ENCODE results near the gene PCDH8.

PCDH8 gene

DNA sequence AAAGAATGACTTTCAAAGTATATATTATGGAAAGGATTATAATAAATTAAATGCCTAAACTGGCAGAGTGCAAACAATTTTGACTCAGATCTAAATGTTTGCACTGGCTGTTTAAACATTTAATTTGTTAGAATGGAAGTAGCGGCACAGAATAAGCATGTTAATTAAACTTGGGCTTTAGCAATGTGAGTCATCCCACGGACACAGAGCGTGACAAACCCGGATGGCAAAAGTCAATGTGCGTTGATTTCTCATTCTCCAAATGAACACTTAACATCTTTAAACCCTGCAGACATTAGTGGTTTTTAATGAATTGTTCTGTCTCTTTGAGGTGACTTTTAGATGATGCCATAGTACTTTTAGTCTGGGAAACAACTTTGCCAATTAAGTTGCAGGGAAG, 38.4 kb downstream of the PCDH8 start:
- no peak for DNase-seq

DNA sequence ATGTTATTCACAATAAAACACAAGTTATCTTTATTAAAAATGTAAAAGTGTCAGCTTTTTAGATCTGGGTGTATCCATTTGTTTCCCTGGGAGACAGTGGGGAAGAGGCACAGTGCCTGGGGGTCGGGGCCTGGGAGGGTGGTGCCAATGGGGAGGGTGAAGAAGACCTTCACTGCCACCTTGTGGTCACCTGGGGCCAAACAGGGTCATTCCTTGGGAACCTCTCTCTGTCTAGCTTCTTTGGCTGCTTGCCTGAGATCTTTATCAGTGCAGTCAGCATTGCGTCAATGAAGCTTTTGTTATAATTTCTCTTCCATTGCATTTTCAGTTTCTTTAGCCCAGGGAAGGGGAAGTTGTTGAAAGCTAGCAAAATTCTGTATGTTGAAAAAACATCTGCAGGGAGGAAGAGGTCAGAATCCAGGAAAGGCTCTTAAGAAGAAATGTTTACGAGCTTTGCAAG, 39.1 kb downstream of the PCDH8 start:
- DNase-seq: peak; percentile 24

DNA sequence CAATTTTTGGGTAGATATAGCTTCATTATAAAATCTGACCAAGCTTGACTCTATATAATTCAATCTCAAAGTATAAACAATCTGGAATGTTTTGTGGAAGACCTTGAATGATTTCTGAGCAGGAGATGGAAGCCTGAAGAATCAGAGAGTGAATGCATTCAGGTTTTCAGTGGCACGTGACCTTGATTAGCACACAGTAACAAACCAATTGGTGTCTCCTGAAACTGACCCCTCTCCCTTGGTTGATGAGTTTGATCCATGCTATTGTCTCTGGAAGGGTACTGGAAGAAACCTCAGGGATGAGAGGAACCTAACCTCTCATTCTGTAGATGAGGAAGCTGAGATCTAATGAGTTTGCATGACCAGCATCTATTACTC, 39.6 kb downstream of the PCDH8 start:
- no peak for DNase-seq

DNA sequence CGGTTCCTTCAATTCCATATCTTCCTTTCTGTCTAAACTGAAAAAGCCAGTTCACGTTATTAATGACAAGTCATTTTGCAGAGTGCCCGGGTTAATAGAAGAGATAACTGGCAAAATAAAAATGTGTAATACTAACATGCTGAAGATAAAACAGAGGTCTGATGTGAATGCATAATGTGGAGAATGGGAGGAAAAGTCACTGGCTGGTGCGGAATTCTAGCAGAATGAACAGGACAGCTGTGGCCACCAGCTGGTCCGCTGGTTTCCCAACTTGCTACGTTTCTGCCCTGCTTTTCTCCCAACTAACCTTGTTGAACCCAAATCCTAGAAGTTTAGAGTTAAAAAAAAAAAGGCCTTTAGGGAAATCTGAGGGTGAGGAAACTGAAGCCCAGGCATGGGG, 42.4 kb downstream of the PCDH8 start:
- DNase-seq: no peak

DNA sequence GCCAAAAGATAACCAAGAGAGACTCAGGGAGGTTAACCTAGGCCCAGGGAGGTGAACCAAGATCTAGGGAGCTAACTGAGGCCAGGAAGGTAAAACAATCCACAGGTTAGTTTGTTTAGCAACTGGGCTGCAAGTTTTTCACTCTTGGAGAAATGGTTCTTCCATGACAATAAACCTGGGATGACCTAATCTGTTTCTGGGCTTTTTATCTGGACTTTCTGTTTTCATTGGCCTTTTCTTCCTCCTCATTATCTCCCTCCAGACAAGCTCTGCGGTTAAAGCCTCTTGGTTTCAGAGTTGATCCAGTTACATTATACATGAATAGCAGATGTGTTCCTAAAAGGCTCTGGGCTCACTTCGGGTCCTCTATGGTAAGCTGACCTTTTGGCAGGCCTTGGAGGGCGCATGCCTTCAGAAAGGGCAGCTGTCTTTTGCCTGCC, 44.2 kb downstream of the PCDH8 start:
- DNase-seq: no peak

DNA sequence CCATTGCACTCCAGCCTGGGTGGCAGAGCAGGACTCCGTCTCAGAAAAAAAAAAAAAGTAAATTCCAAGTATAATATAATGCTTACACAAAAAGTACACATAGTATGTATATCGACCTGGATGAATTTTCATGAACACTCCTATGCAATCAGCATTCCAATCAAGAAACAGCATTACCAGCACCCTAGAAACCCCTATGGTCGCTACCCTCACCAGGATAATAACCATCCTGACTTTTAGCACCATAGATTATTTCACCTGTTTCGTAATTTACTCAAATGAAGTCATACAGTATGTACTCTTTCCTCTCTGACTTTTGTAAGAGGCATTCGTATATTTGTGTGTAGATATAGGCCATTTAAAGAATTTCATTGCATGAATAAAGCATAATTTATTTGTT, 47.6 kb downstream of the PCDH8 start:
- no peak for DNase-seq

DNA sequence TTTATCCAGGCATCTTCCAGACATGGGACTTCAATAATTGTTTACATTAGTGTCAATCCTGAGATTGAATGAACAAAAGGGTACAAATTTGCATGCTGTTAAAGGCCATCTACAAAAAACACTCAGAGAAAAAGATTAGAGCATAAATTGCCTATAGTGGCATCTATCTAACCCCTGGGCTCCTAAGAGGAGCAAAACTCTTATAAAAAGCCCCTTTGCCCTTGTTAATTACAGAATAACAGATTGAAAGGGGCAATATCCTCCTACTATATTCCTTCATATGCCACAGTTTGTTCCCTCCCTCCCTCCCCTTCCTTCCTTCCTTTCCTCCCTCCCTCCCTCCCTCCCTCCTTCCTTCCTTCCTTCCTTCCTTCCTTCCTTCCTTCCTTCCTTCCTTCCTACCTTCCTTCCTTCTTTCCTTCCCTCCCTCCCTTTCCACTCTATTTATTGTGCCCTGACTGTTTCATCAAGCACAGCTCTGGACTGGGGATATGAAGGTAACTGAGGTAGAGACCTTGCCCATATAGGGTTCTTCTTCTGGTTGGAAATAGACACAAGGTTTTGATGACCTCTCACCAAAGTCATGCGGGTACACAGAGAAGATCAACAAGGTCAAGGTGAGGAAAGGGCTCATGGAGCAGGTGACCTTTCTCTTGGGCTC, 49.5 kb downstream of the PCDH8 start:
- no peak for DNase-seq

DNA sequence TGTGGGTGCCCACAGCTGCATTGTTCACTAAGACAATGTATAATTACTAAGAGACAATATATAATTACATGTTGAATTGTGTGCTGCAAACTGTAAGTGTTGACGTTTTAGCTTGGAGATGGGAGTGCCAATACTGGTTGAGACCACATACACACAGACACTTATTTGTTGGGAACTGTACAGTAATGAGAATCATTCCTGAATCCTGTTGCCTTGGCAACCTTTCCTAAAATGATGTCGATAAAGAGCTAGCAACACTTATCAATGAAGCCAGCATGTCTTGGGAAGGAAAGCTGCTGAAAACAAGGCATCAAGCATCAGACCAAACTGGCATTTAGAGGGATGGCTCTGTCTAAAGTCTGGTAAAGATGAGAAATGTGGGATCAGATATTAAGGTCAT, 51.3 kb downstream of the PCDH8 start:
- no peak for DNase-seq

DNA sequence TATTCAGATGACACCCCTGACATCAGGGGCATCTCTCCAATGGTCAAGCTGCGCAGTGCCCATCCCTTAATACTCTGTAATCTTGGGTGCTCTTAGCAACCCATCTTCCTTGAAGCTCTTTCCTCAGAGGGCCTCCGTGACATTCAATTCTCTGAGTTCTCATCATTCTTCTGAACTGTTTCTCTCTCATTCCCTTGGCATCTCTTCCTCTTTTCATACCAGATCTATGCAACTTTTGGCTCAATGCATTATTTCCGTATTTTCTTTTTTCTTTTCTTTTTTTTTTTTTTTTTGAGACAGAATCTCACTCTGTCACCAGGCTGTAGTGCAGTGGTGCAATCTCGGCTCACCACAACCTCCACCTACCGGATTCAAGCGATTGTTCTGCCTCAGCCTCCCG, 53.9 kb downstream of the PCDH8 start:
- no peak for DNase-seq

DNA sequence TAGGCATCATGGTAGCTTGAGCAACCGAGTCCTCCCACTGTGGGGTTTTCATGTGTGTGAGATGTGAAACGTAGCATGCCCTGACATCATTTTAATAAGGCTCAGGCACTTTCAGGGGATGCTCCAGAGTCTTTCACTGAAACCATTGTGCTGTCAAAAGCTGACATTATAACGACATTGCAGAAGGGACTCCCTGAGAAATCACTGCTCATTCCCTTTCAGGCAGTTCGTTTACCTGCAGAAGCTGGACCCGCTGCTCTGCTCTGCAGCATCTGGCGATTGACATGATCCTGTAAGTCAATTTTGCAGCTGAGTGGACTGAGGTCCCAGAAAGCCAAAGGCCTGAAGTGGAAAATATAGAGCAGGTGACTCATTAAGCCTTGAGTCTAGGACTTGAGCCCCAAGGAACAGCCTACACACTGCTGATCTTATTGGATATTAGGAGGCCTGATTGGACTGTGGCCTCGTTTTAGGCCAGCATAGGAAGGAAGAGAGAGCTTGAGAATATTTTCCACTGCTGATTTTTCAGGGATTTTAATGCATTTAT, 54.9 kb downstream of the PCDH8 start:
- DNase-seq: no peak
